GM18519 (cell line): ENCODE measurements around the gene DUSP11.
"Not testable (repeated sequence)": the region's sequence is repeated elsewhere in the genome, so short reads cannot be mapped to it uniquely, and the experiment has no call there.

Experiments used
- ATAC-seq: cut with Tn5 transposase; IDR thresholded peaks from one replicate; pipeline ENCODE4 v1.9.1; 2021; ENCODE audit warnings: mild to moderate bottlenecking, moderate library complexity; ENCODE audit not compliant: unreplicated experiment, low FRiP score

DUSP11 gene

DNA sequence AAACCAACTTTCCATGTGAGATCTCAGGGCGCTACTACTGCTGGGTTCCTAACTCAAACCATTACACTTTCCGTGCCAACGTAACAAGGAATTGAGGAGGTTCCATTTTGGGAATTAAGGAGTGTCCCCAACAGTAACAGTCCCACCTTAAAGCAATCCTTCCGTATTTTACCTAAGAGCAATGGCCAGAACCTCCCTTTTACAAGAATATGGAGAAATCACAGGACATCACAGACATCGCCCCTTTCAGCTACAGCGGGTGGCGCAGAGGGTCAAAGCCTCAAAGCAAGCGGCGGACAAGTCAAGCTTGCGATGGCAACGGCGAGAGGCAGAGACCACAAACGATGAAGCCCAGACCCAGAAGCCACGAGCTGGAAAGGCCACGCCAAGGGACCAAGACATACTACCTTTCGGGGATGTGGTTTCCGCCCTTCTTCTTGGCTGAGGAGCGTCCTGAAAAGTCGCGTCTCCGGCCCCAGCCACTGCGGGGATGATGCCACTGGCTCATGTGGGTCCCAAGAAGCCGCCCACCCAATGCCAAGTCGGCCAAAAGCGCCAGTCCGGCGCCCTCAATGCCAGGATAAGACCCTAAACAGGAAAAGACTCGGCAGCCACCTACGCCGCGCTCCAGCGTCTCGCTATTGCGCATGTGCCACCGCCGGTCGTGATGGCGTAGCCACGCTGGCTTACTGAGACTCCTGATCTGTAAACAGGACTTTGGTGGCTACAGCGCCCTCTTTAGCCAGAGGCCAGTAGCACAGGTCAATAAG, at the start of gene DUSP11:
Gene DUSP11 (minus strand): TSS at position 637 of the 770 bp plus-strand sequence. CDS start 129 bp downstream, at position 508.
- peak; percentile 96 for ATAC-seq

DNA sequence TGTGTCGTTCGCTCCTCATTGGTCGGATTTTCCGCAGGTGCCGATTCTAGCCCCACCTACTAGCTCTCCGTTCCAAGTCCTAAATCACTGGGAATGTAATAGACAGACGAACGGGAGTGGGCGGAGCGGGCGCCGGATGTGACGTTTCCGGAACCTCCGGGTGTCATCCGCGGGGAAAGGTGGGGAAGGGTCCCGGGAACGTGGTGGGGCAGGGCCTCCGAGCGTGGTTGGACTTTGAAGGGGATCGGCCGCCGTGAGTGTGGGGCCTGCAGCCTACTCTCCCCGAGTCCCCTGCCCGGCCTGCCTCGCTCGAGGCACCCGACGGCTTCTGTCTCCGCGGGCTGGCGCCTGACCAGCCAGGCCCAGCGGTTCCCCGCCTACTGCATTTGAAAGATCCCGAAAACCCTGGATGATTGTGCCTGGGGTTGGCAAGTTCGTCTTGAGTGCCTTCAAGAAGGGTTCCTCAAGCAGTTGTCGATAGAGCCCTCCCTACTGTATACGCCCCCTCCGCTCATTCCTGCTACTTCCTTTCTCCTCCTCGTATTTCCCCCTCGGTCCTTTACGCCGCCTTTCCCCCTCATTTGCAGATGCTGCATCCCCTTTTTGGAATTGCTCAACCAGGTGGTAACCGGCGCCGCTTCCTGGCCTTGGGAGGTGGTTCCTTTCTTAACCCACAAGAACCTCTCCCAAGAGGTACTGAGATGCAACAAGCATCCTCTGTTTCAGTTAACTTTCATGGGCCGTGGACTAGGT, 49.1 kb upstream of the DUSP11 start, which contains the start of gene STAMBP:
Gene STAMBP (plus strand): TSS at position 144 of the 753 bp plus-strand sequence. CDS start 1,896 bp downstream, outside the sequence.
- peak; percentile 68 for ATAC-seq

- no peak for ATAC-seq
Observed at GRCh38 chr2:73828389-73828817, 48.5 kb upstream of the DUSP11 start.

- no peak for ATAC-seq
Observed at GRCh38 chr2:73827660-73828388, 47.9 kb upstream of the DUSP11 start.

DNA sequence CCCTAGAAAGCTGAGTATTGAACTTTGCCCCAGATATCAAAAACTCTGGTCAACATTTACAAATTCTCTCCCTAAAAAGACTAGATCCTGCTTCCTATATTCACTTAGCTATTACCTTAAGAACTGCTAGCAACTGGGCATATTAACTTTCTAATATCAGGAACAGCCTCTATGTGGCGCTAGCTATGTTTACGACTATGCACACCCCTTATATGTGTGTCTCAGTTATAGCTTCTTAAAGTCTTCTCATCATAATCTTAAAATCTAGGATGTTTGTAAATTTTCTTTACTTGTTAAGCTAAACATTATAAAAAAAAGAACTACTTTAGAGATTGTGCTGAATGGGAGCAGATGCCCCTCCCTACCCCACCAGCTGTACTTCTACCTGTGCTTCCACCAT, 47.1 kb upstream of the DUSP11 start:
- ATAC-seq = no peak

DNA sequence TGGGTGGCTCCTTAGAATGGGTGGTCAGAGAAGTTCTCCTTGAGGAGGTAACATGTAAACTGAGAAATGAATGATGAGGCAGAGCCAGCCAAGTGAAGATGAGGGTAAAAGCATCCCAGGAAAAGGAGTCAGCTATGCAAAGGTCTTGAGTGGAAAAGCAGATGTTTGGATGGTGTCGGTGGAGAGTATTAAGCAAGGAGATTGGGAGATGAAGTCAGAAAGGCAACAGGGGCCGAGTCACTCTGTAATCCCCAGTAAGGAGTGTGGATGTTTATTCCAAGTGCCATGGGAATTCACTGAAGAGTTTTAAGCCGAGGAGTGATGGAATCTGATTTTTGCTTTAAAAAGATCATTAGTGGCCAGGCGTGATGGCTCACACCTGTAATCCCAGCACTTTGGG, 45.5 kb upstream of the DUSP11 start:
- no peak for ATAC-seq

- no peak for ATAC-seq
Observed at GRCh38 chr2:73823916-73824523, 44.1 kb upstream of the DUSP11 start.

DNA sequence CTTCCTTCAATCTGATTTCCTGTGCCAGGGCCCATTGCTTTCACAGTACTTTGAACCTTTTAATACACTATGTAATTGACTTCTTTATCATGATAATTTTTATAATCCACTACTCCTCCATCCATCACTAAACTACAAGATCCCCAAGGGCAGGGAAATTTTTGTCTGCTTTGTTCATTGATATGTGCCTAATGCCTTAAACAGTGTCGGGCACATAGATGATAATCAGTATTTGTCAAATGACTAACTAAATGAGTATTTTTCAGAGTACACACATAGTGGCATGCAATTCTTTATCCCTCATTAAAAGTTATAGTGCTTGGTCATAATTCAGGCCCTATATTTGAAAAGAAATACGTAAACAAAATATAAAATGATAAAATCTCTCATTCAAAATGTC, 43.5 kb upstream of the DUSP11 start:
- no peak for ATAC-seq

DNA sequence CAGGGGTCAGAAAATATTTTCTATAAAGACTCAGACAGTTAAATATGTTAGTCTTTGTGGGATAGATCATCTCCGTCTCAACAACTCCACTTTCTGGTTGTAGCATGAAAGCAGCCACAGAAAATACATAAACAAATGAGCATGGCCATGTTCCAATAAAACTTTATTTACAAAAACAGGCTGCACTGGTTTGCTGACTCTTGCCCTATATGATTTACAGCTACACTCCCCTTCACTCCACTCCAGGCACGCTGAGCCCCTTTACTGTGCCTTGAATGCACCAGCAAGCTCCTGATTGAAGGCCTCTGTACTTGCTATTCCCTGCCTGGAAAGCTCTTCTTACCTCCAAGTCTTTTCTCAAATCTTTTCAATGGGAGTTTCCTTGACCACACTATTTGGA, 43.1 kb upstream of the DUSP11 start:
- ATAC-seq = no peak

GRCh38 chr2:73822276-73822675, 42.4 kb upstream of the DUSP11 start:
- no peak for ATAC-seq

- no peak for ATAC-seq
Observed at GRCh38 chr2:73821669-73822068, 41.8 kb upstream of the DUSP11 start.

GRCh38 chr2:73821227-73821626, 41.3 kb upstream of the DUSP11 start:
- ATAC-seq = no peak

DNA sequence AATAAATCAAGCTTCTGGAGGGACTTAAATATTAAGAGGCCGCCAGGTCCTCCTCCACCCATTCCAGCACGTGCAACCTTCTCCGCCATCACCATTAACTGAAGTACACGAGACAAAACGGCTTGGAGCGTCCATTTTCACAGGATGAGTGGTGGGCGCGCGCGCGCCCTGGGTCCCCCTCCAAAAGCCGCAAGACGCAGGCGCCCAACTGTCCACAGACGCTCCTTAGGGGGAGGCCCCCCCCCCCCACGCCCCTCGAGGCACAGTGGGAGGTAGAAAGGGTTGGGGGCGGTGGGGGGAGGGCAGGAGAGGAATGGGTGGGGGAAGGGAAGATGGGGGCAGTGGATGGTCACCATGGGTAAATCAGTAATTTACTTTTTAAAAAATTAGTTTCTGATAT, 38.4 kb upstream of the DUSP11 start:
- ATAC-seq = no peak

DNA sequence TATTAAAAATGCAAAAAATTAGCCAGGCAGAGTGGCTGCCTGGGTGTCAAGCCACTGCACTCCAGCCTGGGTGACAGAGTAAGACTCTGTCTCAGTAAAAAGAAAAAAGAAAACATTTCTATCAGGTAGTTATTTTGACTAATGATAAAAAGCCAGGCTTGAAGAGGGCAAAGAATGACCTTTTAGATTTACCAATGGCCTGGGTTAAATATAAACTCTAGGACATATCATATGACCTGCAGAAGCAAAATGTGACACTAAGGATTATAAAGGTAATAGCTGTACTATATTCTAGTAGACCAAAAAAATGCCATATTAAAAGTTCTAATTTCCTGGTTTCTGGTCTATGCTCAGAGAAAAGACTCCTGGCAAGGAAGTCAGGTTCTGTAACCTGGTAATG, 32.7 kb upstream of the DUSP11 start:
- ATAC-seq = no peak

DNA sequence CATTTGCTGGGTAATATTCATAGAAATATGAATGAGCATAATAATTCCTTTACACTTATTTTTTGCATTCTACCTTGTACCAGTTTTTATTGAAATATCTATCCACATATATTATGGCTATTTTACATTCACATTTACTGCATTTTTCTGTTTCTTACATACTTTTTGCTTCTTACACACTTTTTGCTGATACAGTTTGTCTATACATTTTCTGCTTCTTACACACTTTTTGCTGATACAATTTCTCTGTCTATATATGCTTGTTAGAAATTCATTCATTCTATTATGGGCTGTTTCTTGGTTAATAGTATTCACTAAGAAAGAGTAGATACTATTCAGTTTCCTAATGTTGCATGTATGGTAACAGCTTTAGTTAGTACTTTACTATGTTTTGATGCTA, 32.0 kb upstream of the DUSP11 start:
- no peak for ATAC-seq

DNA sequence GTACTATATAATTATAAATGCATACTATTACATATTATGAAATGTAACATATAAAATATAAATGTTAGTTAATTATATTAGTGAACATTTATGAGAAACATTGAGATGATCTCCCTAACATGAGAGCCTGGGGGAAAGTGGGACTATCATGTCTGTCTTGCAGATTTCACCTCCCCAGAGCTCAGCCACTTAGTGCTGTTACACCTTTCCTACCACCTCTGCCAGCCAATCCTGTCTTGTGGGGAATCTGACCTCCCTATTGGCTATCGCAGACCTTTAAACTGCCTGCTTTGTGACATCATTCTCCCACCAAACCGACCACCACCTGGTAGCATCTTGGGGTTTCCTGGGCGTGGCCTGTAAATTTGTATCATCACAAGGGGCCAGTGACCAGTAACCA, 4.0 kb upstream of the DUSP11 start, which contains the start of gene C2orf78:
Gene C2orf78 (plus strand): TSS at position 301 of the 400 bp plus-strand sequence. CDS start 127 bp downstream, outside the sequence.
- ATAC-seq = not testable (repeated sequence)

GRCh38 chr2:73783402-73783801, 3.5 kb upstream of the DUSP11 start:
- not testable (repeated sequence) for ATAC-seq

DNA sequence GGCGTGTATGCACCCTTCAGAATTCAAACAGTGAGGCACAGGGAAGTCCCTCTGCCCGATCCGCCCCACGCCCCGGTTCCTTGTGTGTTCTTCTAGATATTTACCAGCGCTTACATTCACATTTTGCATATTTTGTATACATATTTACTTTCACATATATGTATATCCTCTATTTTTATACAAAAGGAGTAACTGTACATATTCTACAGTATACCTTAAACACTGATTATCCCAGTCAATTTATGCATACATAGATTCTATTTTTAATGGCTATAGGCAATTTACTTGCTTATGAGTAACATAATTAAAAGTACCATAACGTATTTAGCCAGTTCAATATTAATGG, 307 bp upstream of the DUSP11 start:
- no peak for ATAC-seq

DNA sequence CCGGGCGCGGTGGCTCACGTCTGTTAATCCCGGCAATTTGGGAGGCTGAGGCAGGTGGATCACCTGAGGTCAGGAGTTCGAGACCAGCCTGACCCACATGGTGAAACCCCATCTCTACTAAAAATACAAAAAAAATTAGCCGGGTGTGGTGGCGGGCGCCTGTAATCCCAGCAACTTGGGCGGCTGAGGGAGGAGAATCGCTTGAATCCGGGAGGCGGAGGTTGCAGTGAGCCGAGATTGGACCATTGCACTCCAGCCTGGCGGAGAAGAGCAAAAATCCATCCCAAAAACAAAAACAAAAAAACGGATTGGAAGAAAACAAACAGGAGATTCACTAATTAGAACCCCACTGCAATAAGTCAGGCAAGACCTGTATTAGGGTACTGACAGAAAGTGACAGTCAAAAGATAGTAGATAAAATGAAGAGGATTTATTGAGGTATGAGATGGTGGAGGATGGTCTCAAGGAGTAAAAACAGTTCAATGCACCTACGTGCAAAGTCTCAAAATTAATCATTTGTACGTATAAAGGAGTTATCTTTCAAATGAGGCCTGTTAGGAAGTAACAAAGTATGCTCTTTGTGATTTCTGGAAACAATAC, 936 bp downstream of the DUSP11 start:
- not testable (repeated sequence) for ATAC-seq

DNA sequence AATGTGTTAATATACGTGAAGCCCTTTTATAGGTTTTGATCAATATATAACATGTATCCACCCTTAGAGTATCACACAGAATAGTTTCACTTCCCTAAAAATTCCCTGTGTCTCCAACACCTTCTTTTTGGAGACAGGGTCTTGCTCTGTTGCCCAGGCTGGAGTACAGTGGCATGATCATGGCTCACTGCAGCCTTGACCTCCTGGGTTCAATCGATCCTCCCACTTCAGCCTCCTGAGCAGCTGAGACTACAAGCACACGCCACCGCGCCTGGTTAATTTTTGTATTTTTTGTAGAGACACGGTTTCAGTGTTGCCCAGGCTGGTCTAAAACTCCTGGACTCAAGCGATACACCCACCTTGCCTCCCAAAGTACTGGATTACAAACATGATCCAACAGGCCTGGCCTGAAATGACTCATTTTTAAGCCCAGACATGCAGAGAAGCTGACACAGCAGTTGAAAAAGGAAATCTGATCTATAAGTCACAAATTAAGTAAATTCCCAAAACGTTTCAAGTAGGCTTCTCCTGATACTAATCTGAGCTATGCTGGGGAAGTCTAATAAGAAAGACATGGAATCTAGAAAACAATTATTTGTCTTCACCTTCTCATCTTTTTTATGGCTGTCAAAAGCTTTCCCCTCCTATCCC, 2.9 kb downstream of the DUSP11 start:
- no peak for ATAC-seq
